ENCODE measurements around the gene ADARB1.
A peak's percentile ranks its signal among the peaks of the same experiment; 100 is the strongest.

DNA sequence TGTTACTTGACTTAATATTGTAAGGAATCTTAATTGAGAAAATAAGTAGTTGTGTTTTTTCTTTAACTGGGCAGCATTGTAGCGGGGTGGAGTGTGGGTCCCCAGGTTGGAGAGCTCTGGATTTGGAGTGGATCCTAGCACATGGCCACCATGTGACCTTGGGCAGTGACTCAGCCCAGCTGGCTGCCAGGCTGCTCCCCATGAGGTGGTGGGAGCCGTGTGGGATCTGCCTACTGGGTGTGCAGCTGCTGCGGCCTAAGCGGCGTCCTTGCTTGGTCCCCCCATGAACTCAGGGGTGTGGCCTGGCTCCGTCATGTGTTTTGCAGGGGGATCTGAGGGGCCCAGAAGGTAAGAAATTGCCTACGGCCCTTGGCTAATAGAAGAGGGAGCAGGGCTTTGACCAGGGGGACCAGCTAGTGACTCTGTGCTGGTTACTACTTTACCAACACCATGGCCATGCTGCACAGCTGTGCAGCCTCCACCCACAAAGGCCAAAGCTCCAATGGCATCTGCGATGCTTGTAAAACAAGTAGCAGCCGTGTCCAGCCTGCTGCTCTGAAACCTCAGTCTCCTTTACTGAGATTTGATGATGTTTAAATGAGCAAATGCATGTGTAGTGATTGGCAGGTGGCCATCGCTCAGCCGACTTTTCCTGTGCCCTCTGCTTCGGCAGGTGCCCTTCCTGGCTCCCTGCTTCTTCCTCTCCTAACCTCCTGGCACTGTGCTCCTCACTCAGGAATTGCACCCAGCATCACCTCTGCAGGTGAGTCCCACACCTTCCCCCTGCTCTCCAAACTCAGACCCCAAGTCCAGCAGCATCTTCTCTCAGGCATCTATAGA, 68.3 kb downstream of the ADARB1 start:
- TF ChIP-seq ZNF221 (tag by site-specific recombination; IDR thresholded peaks at IDR 0.05; ENCODE audit: borderline replicate concordance) (no peak), ZNF140 (tag by site-specific recombination; IDR thresholded peaks at IDR 0.05) (no peak), ZNF202 (tag by site-specific recombination; IDR thresholded peaks at IDR 0.05; ENCODE audit: borderline replicate concordance) (no peak), ZFHX2 (tag by site-specific recombination; conservative IDR thresholded peaks at IDR 0.05) (peak; percentile 20; the same call in 1 of the 2 replicates), KLF16 (tag by site-specific recombination; IDR thresholded peaks at IDR 0.05) (no peak), MEIS1 (CRISPR knock-in tag; IDR thresholded peaks at IDR 0.05; ENCODE audit: borderline replicate concordance) (no peak), GLI4 (tag by site-specific recombination; IDR thresholded peaks at IDR 0.05) (no peak), ZNF239 (tag by site-specific recombination; IDR thresholded peaks at IDR 0.05) (no peak)
- TF ChIP-seq, protein P1, sequence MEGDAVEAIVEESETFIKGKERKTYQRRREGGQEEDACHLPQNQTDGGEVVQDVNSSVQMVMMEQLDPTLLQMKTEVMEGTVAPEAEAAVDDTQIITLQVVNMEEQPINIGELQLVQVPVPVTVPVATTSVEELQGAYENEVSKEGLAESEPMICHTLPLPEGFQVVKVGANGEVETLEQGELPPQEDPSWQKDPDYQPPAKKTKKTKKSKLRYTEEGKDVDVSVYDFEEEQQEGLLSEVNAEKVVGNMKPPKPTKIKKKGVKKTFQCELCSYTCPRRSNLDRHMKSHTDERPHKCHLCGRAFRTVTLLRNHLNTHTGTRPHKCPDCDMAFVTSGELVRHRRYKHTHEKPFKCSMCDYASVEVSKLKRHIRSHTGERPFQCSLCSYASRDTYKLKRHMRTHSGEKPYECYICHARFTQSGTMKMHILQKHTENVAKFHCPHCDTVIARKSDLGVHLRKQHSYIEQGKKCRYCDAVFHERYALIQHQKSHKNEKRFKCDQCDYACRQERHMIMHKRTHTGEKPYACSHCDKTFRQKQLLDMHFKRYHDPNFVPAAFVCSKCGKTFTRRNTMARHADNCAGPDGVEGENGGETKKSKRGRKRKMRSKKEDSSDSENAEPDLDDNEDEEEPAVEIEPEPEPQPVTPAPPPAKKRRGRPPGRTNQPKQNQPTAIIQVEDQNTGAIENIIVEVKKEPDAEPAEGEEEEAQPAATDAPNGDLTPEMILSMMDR (tag by site-specific recombination; IDR thresholded peaks at IDR 0.05): no peak
- TF ChIP-seq, protein P2, sequence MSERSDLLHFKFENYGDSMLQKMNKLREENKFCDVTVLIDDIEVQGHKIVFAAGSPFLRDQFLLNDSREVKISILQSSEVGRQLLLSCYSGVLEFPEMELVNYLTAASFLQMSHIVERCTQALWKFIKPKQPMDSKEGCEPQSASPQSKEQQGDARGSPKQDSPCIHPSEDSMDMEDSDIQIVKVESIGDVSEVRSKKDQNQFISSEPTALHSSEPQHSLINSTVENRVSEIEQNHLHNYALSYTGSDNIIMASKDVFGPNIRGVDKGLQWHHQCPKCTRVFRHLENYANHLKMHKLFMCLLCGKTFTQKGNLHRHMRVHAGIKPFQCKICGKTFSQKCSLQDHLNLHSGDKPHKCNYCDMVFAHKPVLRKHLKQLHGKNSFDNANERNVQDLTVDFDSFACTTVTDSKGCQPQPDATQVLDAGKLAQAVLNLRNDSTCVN (tag by site-specific recombination; optimal IDR thresholded peaks at IDR 0.05): no peak
- TF ChIP-seq, protein P3, sequence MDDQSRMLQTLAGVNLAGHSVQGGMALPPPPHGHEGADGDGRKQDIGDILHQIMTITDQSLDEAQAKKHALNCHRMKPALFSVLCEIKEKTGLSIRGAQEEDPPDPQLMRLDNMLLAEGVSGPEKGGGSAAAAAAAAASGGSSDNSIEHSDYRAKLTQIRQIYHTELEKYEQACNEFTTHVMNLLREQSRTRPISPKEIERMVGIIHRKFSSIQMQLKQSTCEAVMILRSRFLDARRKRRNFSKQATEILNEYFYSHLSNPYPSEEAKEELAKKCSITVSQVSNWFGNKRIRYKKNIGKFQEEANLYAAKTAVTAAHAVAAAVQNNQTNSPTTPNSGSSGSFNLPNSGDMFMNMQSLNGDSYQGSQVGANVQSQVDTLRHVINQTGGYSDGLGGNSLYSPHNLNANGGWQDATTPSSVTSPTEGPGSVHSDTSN (CRISPR knock-in tag; IDR thresholded peaks at IDR 0.05): no peak
- TF ChIP-seq, protein P4, sequence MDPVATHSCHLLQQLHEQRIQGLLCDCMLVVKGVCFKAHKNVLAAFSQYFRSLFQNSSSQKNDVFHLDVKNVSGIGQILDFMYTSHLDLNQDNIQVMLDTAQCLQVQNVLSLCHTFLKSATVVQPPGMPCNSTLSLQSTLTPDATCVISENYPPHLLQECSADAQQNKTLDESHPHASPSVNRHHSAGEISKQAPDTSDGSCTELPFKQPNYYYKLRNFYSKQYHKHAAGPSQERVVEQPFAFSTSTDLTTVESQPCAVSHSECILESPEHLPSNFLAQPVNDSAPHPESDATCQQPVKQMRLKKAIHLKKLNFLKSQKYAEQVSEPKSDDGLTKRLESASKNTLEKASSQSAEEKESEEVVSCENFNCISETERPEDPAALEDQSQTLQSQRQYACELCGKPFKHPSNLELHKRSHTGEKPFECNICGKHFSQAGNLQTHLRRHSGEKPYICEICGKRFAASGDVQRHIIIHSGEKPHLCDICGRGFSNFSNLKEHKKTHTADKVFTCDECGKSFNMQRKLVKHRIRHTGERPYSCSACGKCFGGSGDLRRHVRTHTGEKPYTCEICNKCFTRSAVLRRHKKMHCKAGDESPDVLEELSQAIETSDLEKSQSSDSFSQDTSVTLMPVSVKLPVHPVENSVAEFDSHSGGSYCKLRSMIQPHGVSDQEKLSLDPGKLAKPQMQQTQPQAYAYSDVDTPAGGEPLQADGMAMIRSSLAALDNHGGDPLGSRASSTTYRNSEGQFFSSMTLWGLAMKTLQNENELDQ (tag by site-specific recombination; IDR thresholded peaks at IDR 0.05; ENCODE audit: low read depth): no peak
